ENCODE data around the gene PCDHGB1.
"Not testable (repeated sequence)": the region's sequence is repeated elsewhere in the genome, so short reads cannot be mapped to it uniquely, and the experiment has no call there.

The PCDHGB1 gene

GRCh38 chr5:141351591-141351990 is 1.7 kb downstream of the PCDHGB1 start:
- no peak for DNase-seq

DNA sequence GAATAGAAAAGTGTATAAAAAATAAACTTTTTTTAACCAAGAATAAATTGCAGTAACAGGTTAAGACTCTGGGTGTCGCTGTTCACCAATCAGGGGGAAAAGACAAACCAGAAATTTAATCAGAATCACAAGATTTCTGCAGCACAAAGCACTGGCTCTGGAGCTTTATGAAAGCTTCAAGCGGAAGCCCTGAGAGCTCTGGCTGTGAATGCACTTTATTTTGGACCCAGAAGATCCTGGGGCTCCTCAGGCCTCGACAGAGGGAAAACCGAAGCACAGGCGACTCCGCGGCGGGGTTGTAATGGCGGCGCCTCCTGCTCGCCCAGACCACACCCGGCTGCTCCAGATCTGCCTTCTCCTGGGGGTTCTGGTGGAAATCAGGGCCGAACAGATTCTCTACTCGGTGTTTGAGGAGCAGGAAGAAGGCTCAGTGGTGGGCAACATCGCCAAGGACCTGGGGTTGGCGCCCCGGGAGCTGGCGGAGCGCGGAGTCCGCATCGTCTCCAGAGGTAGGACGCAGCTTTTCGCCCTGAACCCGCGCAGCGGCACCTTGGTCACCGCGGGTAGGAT is 5.1 kb downstream of the PCDHGB1 start, which contains the start of gene PCDHGA4:
Gene PCDHGA4, plus strand, starts transcription at position 122 of the 570 bp plus-strand sequence. Its CDS starts 87 bp downstream, at position 209.
- DNase-seq = no peak

GRCh38 chr5:141355641-141356040 is 5.7 kb downstream of the PCDHGB1 start:
- no peak for DNase-seq

- no peak for DNase-seq
Observed at GRCh38 chr5:141356133-141356532, 6.2 kb downstream of the PCDHGB1 start.

GRCh38 chr5:141356950-141357349 is 7.1 kb downstream of the PCDHGB1 start:
- no peak for DNase-seq

DNA sequence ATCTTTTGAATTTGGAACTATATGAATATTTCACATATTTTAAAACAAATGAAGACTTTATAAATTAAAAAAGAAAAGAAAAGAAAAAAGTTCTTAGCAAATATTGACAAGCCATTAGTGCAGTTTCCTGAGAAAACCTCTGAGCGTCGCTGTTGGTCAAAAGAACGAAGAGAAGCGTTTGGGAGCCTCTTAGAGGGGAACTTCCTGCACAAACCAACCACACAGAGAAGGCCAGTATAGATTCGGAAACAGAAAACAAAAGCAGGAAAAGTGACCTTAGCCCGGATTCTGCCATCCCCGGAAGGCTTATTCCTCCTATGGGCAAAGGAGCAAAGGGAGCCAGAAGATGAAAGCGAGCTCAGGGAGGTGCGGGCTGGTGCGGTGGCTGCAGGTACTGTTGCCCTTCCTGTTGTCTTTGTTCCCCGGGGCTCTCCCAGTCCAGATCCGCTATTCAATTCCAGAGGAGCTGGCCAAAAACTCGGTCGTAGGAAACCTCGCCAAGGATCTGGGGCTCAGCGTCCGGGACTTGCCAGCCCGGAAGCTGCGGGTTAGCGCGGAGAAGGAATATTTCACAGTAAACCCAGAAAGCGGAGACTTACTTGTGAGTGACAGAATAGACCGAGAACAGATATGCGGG is 10.0 kb downstream of the PCDHGB1 start, which contains the start of gene PCDHGB2:
Gene PCDHGB2, plus strand, starts transcription at position 205 of the 637 bp plus-strand sequence. Its CDS starts 142 bp downstream, at position 347.
- DNase-seq = no peak

DNA sequence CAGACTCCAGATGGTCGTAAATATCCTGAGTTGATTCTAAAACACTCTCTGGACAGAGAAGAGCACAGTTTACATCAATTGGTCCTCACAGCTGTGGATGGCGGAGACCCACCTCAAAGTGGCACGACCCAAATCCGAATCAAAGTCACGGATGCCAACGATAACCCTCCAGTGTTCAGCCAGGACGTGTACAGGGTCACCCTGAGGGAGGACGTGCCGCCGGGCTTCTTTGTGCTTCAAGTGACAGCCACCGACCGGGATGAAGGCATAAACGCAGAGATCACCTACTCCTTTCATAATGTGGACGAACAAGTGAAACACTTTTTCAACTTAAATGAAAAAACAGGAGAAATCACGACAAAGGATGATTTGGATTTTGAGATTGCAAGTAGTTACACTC is 10.8 kb downstream of the PCDHGB1 start:
- no peak for DNase-seq

- DNase-seq = no peak
Observed at GRCh38 chr5:141362719-141363118, 12.8 kb downstream of the PCDHGB1 start.

GRCh38 chr5:141363952-141364660 is 14.2 kb downstream of the PCDHGB1 start, which contains the start of gene PCDHGA5:
TSS of gene PCDHGA5 (plus strand) at chr5:141364162. CDS start at chr5:141364331, 169 bp downstream.
- DNase-seq = no peak

- no peak for DNase-seq
Observed at GRCh38 chr5:141366016-141366896, 16.4 kb downstream of the PCDHGB1 start.

- no peak for DNase-seq
Observed at GRCh38 chr5:141369994-141370848, 20.3 kb downstream of the PCDHGB1 start, which contains the start of gene PCDHGB3. TSS of gene PCDHGB3 (plus strand) at chr5:141370242. CDS start at chr5:141370395, 153 bp downstream.

DNA sequence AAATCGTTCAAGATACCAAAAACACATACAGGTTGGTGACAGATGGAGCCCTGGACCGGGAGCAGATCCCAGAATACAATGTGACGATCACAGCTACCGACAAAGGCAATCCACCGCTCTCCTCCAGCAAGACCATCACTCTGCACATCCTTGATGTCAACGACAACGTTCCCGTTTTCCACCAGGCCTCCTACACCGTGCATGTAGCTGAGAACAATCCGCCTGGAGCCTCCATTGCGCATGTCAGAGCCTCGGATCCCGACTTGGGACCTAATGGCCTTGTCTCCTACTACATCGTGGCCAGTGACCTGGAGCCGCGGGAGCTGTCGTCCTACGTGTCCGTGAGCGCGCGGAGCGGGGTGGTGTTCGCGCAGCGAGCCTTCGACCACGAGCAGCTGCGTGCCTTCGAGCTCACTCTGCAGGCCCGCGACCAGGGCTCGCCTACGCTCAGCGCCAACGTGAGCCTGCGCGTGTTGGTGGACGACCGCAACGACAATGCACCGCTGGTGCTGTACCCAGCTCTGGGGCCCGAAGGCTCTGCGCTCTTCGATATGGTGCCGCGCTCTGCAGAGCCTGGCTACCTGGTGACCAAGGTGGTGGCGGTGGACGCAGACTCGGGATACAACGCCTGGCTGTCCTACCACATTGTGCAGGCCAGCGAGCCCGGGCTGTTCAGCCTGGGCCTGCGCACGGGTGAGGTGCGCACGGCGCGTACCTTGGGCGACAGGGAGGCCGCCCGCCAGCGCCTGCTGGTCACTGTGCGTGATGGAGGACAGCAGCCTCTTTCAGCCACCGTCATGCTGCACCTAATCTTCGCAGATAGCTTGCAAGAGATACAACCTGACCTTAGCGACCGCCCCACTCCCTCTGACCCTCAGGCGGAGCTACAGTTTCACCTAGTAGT is 21.9 kb downstream of the PCDHGB1 start:
- DNase-seq = no peak

- no peak for DNase-seq
Observed at GRCh38 chr5:141373673-141374317, 23.9 kb downstream of the PCDHGB1 start, which contains the start of gene PCDHGA6. TSS of gene PCDHGA6 (plus strand) at chr5:141373891. CDS start at chr5:141374084, 193 bp downstream.

DNA sequence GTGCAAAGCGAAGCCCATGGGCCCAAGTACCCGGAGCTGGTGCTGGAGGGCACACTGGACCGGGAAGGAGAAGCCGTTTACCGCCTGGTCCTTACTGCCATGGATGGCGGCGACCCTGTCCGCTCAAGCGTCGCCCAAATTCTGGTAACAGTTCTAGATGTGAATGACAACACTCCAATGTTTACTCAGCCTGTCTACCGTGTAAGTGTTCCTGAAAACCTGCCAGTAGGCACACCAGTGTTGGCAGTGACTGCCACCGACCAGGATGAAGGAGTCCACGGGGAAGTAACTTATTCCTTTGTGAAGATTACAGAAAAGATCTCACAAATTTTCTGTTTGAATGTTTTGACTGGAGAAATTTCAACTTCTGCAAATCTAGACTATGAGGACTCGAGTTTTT is 24.7 kb downstream of the PCDHGB1 start:
- DNase-seq = no peak

DNA sequence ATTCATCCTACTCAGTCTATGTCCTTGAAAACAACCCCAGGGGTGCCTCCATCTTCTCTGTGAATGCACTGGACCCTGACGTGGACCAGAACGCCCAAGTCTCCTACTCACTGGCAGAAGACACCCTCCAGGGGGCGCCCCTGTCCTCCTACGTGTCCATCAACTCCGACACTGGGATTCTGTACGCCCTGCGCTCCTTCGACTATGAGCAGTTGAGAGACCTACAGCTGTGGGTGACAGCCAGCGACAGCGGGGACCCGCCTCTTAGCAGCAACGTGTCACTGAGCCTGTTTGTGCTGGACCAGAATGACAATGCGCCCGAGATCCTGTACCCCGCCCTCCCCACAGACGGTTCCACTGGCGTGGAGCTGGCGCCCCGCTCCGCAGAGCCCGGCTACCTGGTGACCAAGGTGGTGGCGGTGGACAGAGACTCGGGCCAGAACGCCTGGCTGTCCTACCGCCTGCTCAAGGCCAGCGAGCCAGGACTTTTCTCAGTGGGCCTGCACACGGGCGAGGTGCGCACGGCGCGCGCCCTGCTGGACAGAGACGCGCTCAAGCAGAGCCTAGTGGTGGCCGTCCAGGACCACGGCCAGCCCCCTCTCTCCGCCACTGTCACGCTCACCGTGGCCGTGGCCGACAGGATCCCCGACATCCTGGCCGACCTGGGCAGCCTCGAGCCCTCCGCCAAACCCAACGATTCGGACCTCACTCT is 25.7 kb downstream of the PCDHGB1 start:
- not testable (repeated sequence) for DNase-seq

- DNase-seq = no peak
Observed at GRCh38 chr5:141382469-141383294, 32.8 kb downstream of the PCDHGB1 start, which contains the start of gene PCDHGA7. TSS of gene PCDHGA7 (plus strand) at chr5:141382742. CDS start at chr5:141382900, 158 bp downstream.

DNA sequence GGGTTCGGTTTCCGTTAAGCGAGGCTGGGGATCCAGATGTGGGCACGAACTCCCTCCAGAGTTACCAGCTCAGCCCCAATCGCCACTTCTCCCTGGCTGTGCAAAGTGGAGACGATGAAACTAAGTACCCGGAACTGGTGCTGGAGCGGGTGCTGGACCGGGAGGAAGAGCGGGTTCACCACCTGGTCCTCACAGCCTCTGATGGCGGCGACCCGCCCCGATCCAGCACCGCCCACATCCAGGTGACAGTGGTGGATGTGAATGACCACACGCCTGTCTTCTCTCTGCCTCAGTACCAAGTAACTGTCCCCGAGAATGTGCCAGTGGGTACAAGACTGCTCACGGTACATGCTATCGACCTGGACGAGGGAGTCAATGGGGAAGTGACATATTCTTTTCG is 33.4 kb downstream of the PCDHGB1 start:
- DNase-seq = no peak
